ENCODE measurements around the gene TBC1D2B. TPM values are rescaled to one million over a fixed set of nuclear protein-coding genes. Genes with fewer than 3 reads are reported as not detected.
A peak's percentile ranks its signal among the peaks of the same experiment; 100 is the strongest.
"Not testable (repeated sequence)": the region's sequence is repeated elsewhere in the genome, so short reads cannot be mapped to it uniquely, and the experiment has no call there.

The TBC1D2B gene
- total RNA-seq, 1 donor, result 52.2 TPM

DNA sequence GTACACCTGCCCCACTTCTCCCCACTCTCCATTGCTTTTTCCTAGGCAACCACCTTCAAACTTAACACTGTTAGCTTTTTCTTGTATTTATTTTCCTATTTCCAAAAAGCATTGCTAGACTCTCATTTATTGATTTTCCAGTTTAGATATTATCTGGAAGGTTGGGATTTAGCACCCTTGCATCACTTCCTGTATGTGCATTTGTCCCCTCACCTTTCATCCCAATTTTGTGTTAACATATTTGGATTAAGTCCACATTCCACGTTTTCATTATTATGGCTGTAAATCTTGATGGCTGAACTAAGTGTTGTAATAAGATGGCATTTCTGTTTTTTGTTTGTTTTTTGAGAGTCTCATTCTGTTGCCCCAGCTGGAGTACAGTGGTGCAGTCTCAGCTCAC is 109.7 kb downstream of the TBC1D2B start:
- no peak for TF ChIP-seq CTCF (IDR thresholded peaks at IDR 0.05; ENCODE audit: insufficient read depth, low read depth, low read length)
- no peak overlapping the region for H3K4me3 ChIP-seq (ENCODE audit: low read depth, low read length)
- no peak for DNase-seq (ENCODE audit: low read depth)

DNA sequence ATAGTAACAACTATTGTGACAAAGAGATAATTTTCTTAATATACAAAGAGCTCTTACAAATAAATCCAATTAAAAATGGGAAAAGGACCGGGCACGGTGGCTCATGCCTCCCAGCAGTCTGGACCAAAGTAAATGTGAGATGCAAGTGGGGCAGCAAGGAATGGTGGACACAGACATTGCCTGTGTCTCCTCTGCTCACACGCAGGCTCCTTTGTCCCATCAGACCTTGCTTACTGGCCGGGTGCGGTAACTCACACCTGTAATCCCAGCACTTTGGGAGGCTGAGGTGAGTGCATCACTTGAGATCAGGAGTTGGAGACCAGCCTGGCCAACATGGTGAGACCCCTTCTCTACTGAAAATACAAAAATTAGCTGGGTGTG is 110.3 kb downstream of the TBC1D2B start:
- DNase-seq (ENCODE audit: low read depth); H3K4me3 ChIP-seq (ENCODE audit: low read depth, low read length): not testable (repeated sequence)

DNA sequence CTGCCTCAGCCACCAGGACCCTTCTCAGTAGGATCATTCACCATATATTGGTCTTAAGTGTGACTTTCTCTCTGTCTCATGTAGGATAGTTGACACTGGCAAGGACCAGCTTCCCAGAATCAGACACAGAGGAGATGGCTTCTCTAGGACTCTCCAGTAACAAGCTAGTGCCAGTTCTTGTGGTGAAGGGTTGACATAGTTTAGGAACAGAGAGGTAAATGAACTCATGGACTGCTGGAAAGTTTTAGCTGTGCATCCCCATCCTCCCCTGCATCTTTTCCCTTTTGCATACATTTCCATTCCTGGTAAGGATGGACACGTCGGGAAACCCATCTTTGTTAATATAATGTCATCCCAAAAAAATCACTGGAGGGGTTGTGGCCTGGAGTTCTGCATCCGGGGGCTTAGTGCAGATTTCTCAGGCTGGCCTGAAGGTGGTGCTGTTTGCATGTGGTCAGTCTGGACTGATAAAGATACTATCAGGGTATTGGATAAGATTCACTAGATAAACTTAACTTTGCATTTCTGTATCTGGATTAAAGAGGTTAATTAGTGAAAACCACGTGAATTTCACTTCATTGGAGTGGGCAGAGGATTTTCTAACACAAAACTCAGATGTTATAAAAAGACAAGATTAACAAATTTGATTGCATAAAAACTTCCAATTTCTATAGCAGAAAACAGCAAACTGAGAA is 110.8 kb downstream of the TBC1D2B start:
- H3K4me3 ChIP-seq (ENCODE audit: low read depth, low read length), result no peak overlapping the region
- peak; percentile 87 for TF ChIP-seq CTCF (IDR thresholded peaks at IDR 0.05; ENCODE audit: insufficient read depth, low read depth, low read length)
- DNase-seq (ENCODE audit: low read depth), result peak; percentile 62

- TF ChIP-seq CTCF (IDR thresholded peaks at IDR 0.05; ENCODE audit: insufficient read depth, low read depth, low read length), result no peak
- H3K4me3 ChIP-seq (ENCODE audit: low read depth, low read length), result no peak overlapping the region
- DNase-seq (ENCODE audit: low read depth), result no peak
Measured at GRCh38 chr15:77964193-77964592, 113.3 kb downstream of the TBC1D2B start.

DNA sequence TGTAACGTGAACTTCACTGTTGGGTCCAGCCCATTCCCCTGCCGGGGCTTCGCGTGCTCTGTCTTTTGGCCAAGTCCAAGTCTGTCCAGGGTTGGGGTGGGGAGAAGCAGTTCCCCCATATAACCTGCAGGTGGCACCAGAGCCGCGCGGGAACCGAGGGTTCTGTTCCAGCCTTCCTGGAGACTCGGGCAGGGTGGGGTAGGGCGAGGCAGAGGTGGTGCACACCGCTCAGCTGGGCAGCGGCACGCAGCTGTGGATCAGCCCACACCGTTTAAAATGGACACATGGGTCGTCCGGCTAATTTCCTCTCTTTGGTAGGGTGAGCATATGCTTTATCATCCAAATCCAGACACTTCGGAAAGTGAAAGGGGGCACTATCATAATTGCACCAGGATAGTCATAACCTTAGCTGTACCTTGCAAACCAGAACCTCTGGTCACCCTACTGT is 118.1 kb downstream of the TBC1D2B start:
- peak; percentile 97 for TF ChIP-seq CTCF (IDR thresholded peaks at IDR 0.05; ENCODE audit: insufficient read depth, low read depth, low read length)
- H3K4me3 ChIP-seq (ENCODE audit: low read depth, low read length), result peak overlapping the region; percentile 38
- peak; percentile 65 for DNase-seq (ENCODE audit: low read depth)

GRCh38 chr15:77958716-77959431 is 118.6 kb downstream of the TBC1D2B start:
- not testable (repeated sequence) for H3K4me3 ChIP-seq (ENCODE audit: low read depth, low read length); DNase-seq (ENCODE audit: low read depth)

- H3K4me3 ChIP-seq (ENCODE audit: low read depth, low read length), result not testable (repeated sequence)
Measured at GRCh38 chr15:77958021-77958420, 119.5 kb downstream of the TBC1D2B start.

DNA sequence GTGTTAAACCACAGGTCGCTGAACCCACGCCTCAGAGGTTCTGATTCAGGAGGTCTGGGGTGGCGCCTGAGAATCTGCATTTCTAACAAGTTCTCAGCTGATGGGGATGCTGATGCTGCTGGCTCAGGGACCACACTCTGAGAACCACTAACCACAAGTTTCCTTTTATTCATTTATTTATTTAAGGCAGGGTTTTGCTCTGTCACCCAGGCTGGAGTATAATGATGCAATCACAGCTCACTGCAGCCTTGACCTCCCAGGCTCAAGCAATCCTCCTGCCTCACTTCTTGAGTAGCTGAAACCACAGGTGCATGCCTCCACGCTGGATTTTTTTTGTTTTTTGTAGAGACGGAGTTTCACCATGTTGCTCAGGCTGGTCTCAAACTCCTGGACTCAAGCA is 123.6 kb downstream of the TBC1D2B start:
- DNase-seq (ENCODE audit: low read depth), result peak; percentile 67
- H3K4me3 ChIP-seq (ENCODE audit: low read depth, low read length), result not testable (repeated sequence)

More at GRCh38 chr15:77958021-77958420, 119.5 kb downstream of the TBC1D2B start:
- not testable (repeated sequence) for DNase-seq (ENCODE audit: low read depth)

DNA sequence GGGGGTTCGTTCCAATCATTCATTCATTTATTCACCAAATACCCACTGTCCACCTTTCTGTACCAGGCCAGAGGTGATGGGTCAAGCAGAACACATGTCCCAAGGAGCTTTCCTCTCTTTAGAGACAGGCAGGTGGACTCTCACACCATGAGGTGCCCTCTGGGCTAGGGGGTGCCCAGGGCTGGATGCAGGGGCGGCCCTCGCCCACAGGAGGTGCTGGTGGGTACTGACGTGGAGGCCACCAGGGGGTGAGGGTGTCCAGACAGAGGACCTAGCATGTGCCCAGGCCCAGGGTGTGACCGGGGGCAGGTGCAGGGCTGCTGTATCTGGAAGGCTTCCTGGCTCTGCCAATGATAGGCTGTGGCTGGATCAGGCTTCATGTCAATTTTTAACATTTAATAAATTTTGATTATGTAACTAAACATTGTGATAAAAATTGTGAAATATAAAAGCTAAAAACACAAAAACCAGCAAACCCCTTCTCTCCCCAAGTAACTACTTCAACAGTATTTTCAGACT is 124.5 kb downstream of the TBC1D2B start:
- not testable (repeated sequence) for DNase-seq (ENCODE audit: low read depth); H3K4me3 ChIP-seq (ENCODE audit: low read depth, low read length)

GRCh38 chr15:77951105-77951786 is 126.3 kb downstream of the TBC1D2B start:
- not testable (repeated sequence) for H3K4me3 ChIP-seq (ENCODE audit: low read depth, low read length); DNase-seq (ENCODE audit: low read depth)

GRCh38 chr15:77950470-77950869 is 127.0 kb downstream of the TBC1D2B start:
- H3K4me3 ChIP-seq (ENCODE audit: low read depth, low read length); DNase-seq (ENCODE audit: low read depth): not testable (repeated sequence)
